H1 (cell line): Measurements from ENCODE around the gene PMF1. TPM values are rescaled to one million over a fixed set of nuclear protein-coding genes. Genes with fewer than 3 reads are reported as not detected.
A peak's percentile ranks its signal among the peaks of the same experiment; 100 is the strongest.

Experiments
- ATF2 ChIP-seq: IDR thresholded peaks from 2 replicates; pipeline ENCODE4 v1.6.1; 2012; ENCODE audit warnings: low read length, inconsistent platforms
- BACH1 ChIP-seq: IDR thresholded peaks from 2 replicates; pipeline ENCODE4 v1.6.1; 2012; ENCODE audit warnings: low read length, improper control_type of control experiment
- CHD7 ChIP-seq: fragments of 300-600 bp; sonication (generic); IDR thresholded peaks from 2 replicates; pipeline ENCODE4 v1.7.1; 2012; ENCODE audit warnings: low read length, moderate library complexity, mild to moderate bottlenecking, inconsistent platforms; ENCODE audit not compliant: insufficient replicate concordance
- MAX ChIP-seq: IDR thresholded peaks from 2 replicates; pipeline ENCODE4 v1.6.1; 2012; ENCODE audit warnings: inconsistent platforms
- RBBP5 ChIP-seq: IDR thresholded peaks from 2 replicates; pipeline ENCODE4 v1.7.1; 2012; ENCODE audit warnings: low read depth, mild to moderate bottlenecking, inconsistent platforms, low read length, moderate library complexity, borderline replicate concordance
- SIN3A ChIP-seq, 2 experiments: IDR thresholded peaks in 1 of 2; conservative IDR thresholded peaks in 1 of 2; 2 replicates each; pipeline ENCODE4 v1.6.1; 2011 to 2012; ENCODE audit warnings: low read length in 2 of 2, improper control_type of control experiment in 1 of 2, low read depth in 1 of 2, mild to moderate bottlenecking in 1 of 2
- SIRT6 ChIP-seq: IDR thresholded peaks from one replicate; pipeline ENCODE4 v1.7.1; 2012; ENCODE audit warnings: low read length, inconsistent platforms
- SUZ12 ChIP-seq: fragments of 200-600 bp; sonication (generic); IDR thresholded peaks from 2 replicates; pipeline ENCODE4 v1.6.1; 2012; ENCODE audit warnings: mild to moderate bottlenecking, inconsistent platforms, low read length, moderate library complexity, mixed read lengths
- polyA plus RNA-seq, 7 experiments: library from polyadenylated mRNA; depleted of rRNA in 3 of 7; stranded (reverse) in 5 of 7; unstranded in 2 of 7; fragments of >200 nt in 5 of 7; fragments of 200-250 nt in 2 of 7; gene quantifications; 1 replicate in 5 of 7; 2 replicates in 1 of 7; 4 replicates in 1 of 7; pipeline versions ENCODE4 v1.2.1 to v1.2.3, GENCODE V29; 2011 to 2013; ENCODE audit warnings: missing spikeins in 2 of 7, mixed read lengths in 2 of 7
- total RNA-seq: library from RNA; stranded (reverse); fragmentation: NEBNext Ultra II Directional; extraction: Animal tissue kit (Norgen Biotek cat#: 25700); gene quantifications from 2 replicates; pipeline ENCODE4 v1.2.1, GENCODE V29; 2021

Gene PMF1
- total and polyA plus RNA-seq, 2 of the 8 experiments (the other 6 are each of a cell fraction or from before 2014, with no cell fraction given) = 113 to 296 TPM

GRCh38 chr1:156193488-156194299 lies 19.1 kb upstream of the PMF1 start, which contains the start of gene SLC25A44 (continued):
- TF ChIP-seq CHD7 (no peak), RBBP5 (no peak), SUZ12 (no peak), SIN3A (conservative IDR thresholded peaks at IDR 0.05 in 1 of 2, IDR thresholded peaks at IDR 0.05 in 1 of 2; ENCODE audit: low read depth in 1 of 2, low read length in 2 of 2) (peak; percentile 31 to 93; a peak in 2 of 4 replicates), BACH1 (no peak), ATF2 (no peak), SIRT6 (no peak), MAX (no peak)
